ENCODE data around the gene EYA2. TPM values are rescaled to one million over a fixed set of nuclear protein-coding genes. Genes with fewer than 3 reads are reported as not detected.
A peak's percentile ranks its signal among the peaks of the same experiment; 100 is the strongest.

EYA2 gene
- total RNA-seq, 1 donor, result not detected

DNA sequence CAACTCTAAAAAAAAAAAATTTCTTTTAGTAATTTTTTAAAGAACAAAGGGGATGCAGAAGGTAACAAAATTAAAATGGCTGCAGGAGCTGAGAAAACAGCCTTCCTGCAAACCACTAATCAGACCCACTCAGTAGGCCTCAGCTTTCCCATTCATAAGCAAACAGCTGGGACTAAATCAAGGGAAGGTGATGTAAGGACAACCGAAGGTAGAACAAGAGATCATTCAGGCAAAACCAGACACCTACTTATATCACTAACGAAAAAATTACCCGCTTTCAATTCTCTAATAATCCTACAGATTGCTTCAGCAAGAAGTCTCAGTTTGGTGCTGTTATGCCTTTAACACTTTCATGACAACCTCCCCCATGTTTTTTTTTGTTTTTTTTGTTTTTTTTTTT lies 337.9 kb downstream of the EYA2 start:
- H3K4me3 ChIP-seq (ENCODE audit: low read depth, low read length), result no peak overlapping the region
- TF ChIP-seq CTCF (IDR thresholded peaks at IDR 0.05; ENCODE audit: insufficient read depth, low read depth, low read length), result no peak
- no peak for DNase-seq (ENCODE audit: low read depth)

- no peak for TF ChIP-seq CTCF (IDR thresholded peaks at IDR 0.05; ENCODE audit: insufficient read depth, low read depth, low read length)
- peak; percentile 45 for DNase-seq (ENCODE audit: low read depth)
These were observed 338.9 kb downstream of the EYA2 start for GRCh38 chr20:47233333-47234188.

GRCh38 chr20:47235111-47235510 lies 340.5 kb downstream of the EYA2 start:
- TF ChIP-seq CTCF (IDR thresholded peaks at IDR 0.05; ENCODE audit: insufficient read depth, low read depth, low read length), result no peak
- no peak for DNase-seq (ENCODE audit: low read depth)
- no peak overlapping the region for H3K4me3 ChIP-seq (ENCODE audit: low read depth, low read length)

More at GRCh38 chr20:47233333-47234188, 338.9 kb downstream of the EYA2 start:
- H3K4me3 ChIP-seq (ENCODE audit: low read depth, low read length), result no peak overlapping the region

DNA sequence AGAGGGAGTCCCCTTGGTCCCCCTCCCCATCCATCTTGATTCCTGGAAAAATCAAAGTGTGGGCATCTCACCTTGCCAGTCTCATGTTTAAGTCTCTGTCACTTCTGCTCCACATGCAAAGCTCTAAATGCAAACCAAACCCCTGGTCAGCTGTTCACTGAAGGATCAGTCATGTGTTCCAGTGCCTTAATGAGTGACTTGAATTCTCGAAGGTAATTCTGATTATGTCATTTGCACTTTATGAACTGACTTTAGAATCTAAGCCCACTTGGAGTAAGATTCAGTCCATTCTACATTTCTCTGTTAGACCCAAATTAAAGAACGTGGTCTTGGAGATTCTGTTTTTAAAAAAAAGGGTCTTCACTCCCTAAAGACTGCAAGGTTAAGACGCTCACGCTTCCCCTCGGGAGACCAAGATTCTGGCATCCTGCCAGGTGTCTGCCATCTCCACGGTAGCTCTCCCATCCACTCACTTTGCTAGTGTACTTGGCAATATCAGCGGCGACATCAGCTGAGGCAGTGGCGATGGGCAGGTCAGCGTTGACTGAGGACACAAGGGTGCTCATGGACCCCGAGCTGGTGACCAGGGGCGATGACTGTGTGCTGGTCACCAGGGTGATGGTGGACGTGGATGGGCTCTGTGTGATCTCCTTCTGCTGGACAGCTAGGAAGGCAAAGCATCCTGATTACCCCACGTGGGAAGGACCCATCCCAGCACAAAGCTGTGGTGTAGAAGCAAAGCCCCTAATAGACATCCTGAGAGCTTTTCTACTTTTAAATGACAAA lies 341.4 kb downstream of the EYA2 start:
- no peak for TF ChIP-seq CTCF (IDR thresholded peaks at IDR 0.05; ENCODE audit: insufficient read depth, low read depth, low read length)
- no peak overlapping the region for H3K4me3 ChIP-seq (ENCODE audit: low read depth, low read length)
- no peak for DNase-seq (ENCODE audit: low read depth)

- no peak for TF ChIP-seq CTCF (IDR thresholded peaks at IDR 0.05; ENCODE audit: insufficient read depth, low read depth, low read length)
- H3K4me3 ChIP-seq (ENCODE audit: low read depth, low read length), result no peak overlapping the region
- no peak for DNase-seq (ENCODE audit: low read depth)
These were observed 341.9 kb downstream of the EYA2 start for GRCh38 chr20:47236639-47236900.

DNA sequence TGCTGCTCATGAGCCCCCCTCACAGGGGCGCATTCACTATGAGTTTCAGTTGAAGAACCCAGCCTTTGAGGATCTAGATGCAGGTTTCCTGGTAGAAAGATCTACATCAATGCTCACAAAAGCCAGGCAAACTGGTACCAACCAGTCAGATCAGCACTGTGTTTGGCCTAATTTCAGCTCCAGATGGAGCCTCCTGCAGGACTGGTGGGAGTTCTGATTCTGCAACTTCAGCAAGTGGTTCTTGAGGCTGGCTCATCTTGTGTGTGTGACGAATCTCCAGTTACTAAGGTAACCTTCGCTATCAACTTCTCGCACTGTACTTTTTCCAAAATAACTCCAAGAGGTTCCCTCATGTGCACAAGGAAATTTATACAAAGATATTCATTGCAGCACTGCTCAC lies 343.1 kb downstream of the EYA2 start:
- DNase-seq (ENCODE audit: low read depth), result no peak
- no peak for TF ChIP-seq CTCF (IDR thresholded peaks at IDR 0.05; ENCODE audit: insufficient read depth, low read depth, low read length)
- H3K4me3 ChIP-seq (ENCODE audit: low read depth, low read length), result no peak overlapping the region

Small RNA genes lying within 50 kb of the gene (small RNA-seq; reads per million reads assigned to genes)
- not detected for gene MIR3616

Other genes with a start within 250 kb of the EYA2 start
- gene SLC13A3, start 243.4 kb upstream of the EYA2 start, total RNA-seq, result 1.6 and 4.3 TPM in 2 replicates
- gene TP53RK, start 205.4 kb upstream of the EYA2 start, total RNA-seq, result 23.2 and 26.3 TPM in 2 replicates
- gene SLC2A10, start 185.2 kb upstream of the EYA2 start, total RNA-seq, result 45.4 and 52.7 TPM in 2 replicates